WERI-Rb-1 (cell line): Measurements from ENCODE around the gene RBM5.
A peak's percentile ranks its signal among the peaks of the same experiment; 100 is the strongest.

Experiments
- DNase-seq: peaks from one replicate; pipeline ENCODE4 v3.0.0-alpha.2; 2020
- H3K27ac ChIP-seq: fragments of 250-450 bp; sonication (Bioruptor Pico); 2 replicates; pipeline ENCODE4 v1.5.1; 2020; ENCODE audit warnings: mild to moderate bottlenecking, moderate library complexity
- H3K27me3 ChIP-seq: fragments of 250-450 bp; sonication (Bioruptor Pico); 2 replicates; pipeline ENCODE4 v1.5.1; 2021; ENCODE audit warnings: mild to moderate bottlenecking, low read depth, moderate library complexity; ENCODE audit not compliant: insufficient read depth, severe bottlenecking
- H3K36me3 ChIP-seq: fragments of 250-450 bp; sonication (Bioruptor Pico); 2 replicates; pipeline ENCODE4 v1.5.1; 2020; ENCODE audit warnings: mild to moderate bottlenecking, moderate library complexity
- H3K4me3 ChIP-seq: 2 replicates; pipeline ENCODE4 v1.5.1; 2011; ENCODE audit warnings: low read depth, mild to moderate bottlenecking, control low read depth, low read length
- H3K9me3 ChIP-seq: fragments of 250-450 bp; sonication (Bioruptor Pico); 2 replicates; pipeline ENCODE4 v1.5.1; 2021; ENCODE audit warnings: mild to moderate bottlenecking, moderate library complexity; ENCODE audit not compliant: severe bottlenecking
- TF ChIP-seq, protein P1 (sequence below): IDR thresholded peaks from 2 replicates; pipeline ENCODE4 v1.5.1; 2011; ENCODE audit warnings: low read depth, mild to moderate bottlenecking, control low read depth, inconsistent platforms, low read length

RBM5 gene

GRCh38 chr3:50164984-50165909 is 76.5 kb downstream of the RBM5 start:
- TF ChIP-seq, protein P1, sequence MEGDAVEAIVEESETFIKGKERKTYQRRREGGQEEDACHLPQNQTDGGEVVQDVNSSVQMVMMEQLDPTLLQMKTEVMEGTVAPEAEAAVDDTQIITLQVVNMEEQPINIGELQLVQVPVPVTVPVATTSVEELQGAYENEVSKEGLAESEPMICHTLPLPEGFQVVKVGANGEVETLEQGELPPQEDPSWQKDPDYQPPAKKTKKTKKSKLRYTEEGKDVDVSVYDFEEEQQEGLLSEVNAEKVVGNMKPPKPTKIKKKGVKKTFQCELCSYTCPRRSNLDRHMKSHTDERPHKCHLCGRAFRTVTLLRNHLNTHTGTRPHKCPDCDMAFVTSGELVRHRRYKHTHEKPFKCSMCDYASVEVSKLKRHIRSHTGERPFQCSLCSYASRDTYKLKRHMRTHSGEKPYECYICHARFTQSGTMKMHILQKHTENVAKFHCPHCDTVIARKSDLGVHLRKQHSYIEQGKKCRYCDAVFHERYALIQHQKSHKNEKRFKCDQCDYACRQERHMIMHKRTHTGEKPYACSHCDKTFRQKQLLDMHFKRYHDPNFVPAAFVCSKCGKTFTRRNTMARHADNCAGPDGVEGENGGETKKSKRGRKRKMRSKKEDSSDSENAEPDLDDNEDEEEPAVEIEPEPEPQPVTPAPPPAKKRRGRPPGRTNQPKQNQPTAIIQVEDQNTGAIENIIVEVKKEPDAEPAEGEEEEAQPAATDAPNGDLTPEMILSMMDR = no peak
- Histone ChIP-seq H3K36me3 (peaks cover 97% of the 10 kb centered on the region), H3K27me3 (no peaks in the 10 kb centered on the region), H3K9me3 (no peaks in the 10 kb centered on the region), H3K27ac (peak overlapping the region; percentile 41), H3K4me3 (no peak overlapping the region)
- no peak for DNase-seq

- Histone ChIP-seq H3K4me3 (no peak overlapping the region), H3K9me3 (no peaks in the 10 kb centered on the region), H3K27me3 (no peaks in the 10 kb centered on the region), H3K27ac (peak overlapping the region; percentile 41; the same call in 1 of the 2 replicates), H3K36me3 (peaks cover 97% of the 10 kb centered on the region)
- TF ChIP-seq, protein P1 = no peak
- DNase-seq = no peak
Observed at GRCh38 chr3:50165910-50166538, 77.3 kb downstream of the RBM5 start.

DNA sequence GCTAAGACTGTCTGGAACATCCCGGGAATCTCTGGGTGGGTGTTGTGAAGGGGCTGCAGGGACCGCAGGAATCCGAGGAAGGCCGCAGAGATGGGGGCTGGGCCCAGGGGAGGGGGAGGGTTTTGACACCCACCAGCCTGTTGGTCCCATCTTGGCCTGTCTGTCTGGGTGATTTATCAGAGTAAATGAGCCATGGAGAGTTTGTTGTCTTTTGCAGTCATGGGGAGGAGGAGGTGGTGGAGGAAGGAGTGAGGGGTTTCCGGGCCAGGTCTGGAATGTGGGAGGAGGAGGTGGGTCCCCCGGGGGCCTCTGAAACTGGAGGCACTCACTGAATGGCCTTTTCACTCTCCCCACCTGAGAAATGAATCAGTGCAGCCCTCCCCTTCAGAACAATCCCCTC is 77.9 kb downstream of the RBM5 start:
- Histone ChIP-seq H3K27me3 (no peaks in the 10 kb centered on the region), H3K4me3 (no peak overlapping the region), H3K36me3 (peaks cover 97% of the 10 kb centered on the region), H3K27ac (peak overlapping the region; percentile 49), H3K9me3 (no peaks in the 10 kb centered on the region)
- TF ChIP-seq, protein P1 = no peak
- no peak for DNase-seq

- Histone ChIP-seq H3K9me3 (no peaks in the 10 kb centered on the region), H3K4me3 (no peak overlapping the region), H3K27ac (peak overlapping the region; percentile 49), H3K27me3 (no peaks in the 10 kb centered on the region), H3K36me3 (peaks cover 97% of the 10 kb centered on the region)
- TF ChIP-seq, protein P1 = no peak
- DNase-seq = no peak
Observed at GRCh38 chr3:50167069-50167840, 78.5 kb downstream of the RBM5 start.

GRCh38 chr3:50167841-50168209 is 79.1 kb downstream of the RBM5 start:
- DNase-seq = no peak
- Histone ChIP-seq H3K9me3 (no peaks in the 10 kb centered on the region), H3K36me3 (peaks cover 97% of the 10 kb centered on the region), H3K4me3 (no peak overlapping the region), H3K27ac (peak overlapping the region; percentile 42), H3K27me3 (no peaks in the 10 kb centered on the region)
- TF ChIP-seq, protein P1 = no peak
